Stimulated activated CD4-positive, alpha-beta T cell treated with anti-CD3 and anti-CD28 coated beads, Interleukin-1b, Interleukin-23, amount 100 ng/mL, for 48 hours (primary cell): Measurements from ENCODE around the gene CAMSAP3.
A peak's percentile ranks its signal among the peaks of the same experiment; 100 is the strongest.

ENCODE experiments used
- DNase-seq: peaks from one replicate; pipeline ENCODE4 v3.0.0-alpha.2; 2020

Gene CAMSAP3

DNA sequence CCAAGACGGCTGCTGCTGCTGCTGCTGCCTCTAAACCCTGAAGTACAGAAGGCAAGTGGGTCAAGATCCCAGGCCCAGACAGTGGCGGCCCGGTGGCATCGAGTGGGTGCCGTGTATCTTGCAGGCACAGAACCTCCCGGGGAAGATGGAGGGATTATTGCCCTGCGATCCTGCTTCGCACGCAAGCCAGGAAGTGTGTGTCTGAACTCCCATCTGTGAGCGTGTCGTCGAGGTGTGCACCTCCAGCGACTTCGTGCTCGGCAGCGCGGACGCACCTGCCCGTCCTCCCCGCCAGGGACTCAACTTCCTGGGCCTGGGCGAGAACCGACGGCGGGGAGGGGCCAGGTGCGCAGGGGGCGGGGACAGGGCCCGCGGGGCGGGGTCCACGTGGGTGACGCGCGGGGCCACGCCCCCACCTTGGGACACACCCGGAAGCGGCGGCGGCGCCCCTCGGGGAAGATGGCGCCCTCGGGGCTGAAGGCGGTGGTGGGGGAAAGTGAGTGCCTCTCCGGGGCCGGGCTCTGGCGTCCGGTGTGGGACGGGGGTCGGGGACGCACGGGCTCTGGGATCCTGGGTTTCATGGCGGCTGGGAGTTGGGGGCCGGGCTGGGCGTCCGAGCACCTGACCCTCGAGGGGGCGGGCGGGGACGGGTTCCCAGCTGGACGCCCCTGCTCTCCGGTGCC, 41.2 kb downstream of the CAMSAP3 start, which contains the start of gene STXBP2:
STXBP2 (plus strand) TSS at position 420 of the 683 bp plus-strand sequence; CDS start at position 460, 40 bp downstream.
- DNase-seq = peak; percentile 91

DNA sequence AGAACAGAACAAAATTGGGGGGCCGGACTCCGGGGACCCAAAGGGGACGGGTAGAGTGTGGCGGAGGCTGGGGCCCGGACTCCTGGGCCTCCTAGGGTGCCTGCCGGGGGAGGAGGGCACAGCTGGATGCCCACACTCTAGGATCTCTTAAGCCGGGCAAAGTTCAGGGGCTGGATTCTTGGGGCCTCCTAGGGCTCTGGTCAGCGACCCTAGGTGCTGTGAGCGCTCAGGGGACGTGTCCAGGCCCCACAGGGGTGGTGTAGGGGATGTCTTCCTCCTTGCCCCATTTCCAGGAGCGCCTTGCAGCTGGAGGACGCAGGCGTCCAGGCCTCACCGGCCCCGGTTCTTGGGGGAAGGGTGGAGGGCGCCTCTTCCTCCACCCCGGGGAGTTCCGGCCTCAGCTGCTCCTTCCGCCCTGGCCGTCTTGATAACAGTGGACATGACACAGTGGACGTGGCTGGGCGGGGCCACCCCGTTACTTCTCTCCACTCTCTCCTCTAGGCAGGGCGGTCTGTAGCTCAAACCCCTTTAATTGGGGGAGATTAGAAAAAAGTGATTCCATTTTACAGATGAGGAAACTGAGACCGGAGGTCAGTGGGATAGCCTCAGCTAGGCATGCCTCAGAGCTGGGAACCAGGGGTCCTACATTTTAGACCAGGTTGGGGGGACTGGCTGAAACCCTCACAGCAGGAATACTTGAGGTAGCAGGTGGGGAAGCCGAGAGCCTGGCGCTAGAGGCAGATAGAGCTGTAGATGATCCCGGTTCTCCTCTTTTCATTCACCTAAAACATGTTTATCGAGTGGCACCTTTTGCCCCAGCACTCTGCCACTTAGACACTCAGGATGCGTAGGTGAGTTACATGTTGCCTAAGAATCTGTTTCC, 42.0 kb downstream of the CAMSAP3 start:
- no peak for DNase-seq

DNA sequence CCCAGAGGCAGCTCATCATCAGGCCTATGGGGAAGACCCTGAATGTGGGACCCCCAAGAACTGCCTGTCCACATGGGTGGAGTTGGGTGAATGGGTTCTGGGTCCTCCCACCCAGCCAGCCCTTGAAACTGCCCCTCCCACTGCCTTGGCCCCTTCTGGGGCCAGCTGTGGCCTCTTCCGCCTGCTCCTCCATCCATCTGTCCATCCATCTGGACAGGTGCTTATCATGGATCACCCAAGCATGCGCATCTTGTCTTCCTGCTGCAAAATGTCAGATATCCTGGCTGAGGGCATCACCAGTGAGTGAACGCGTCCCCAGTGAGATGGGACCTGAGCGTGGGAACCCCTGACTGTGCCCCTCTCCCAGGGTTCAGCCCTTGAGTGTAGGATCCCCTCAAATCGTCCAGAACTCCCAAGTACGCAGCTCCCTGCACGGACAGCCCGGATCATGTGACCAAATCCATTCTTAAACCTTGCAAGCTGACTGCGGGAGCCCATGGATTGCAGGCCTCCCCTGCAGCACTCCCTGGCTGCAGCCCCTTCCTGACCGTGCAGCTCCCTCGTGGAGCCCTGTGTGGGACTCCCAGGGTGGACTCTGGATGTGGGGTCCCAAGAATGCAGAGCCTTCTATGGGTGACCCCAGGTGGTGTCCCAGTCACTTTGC, 43.3 kb downstream of the CAMSAP3 start:
- no peak for DNase-seq

DNA sequence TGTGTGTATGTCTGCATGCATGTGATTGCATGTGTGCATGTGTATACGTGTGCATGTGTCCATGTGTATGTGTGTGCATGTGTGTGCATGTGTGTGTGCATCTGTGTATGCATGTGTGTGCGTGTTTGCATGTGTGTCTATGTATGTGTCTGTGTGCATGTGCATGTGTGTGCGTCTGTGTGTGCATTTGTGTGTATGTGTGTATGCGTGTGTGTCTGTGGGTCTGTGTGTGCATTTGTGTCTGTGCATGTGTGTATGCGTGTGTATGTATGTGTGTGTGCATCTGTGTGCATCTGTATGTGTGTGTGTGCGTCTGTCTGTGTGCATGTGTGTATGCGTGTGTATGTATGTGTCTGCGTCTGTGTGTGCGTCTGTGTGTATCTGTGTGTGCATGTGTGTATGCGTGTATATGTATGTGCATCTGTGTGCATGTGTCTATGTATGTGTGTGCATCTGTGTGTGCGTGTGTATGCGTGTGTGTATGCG, 44.2 kb downstream of the CAMSAP3 start:
- DNase-seq = no peak

DNA sequence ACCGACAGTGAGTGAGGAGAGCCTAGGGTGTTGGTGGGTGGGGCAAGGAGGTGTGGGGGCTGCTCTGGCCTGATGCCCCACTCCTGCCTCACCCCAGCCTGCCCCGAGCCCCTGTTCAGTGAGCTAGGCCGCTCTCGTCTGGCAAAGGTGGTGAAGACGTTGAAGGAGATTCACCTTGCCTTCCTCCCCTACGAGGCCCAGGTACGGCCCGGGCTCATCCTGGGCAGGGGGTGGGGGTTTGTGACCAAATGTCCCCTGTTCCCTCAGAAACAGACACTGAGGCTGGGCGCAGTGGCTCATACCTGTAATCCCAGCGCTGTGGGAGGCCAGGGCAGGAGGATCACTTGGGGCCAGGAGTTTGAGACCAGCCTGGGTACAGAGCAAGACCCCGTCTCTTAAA, 45.1 kb downstream of the CAMSAP3 start:
- DNase-seq = no peak

DNA sequence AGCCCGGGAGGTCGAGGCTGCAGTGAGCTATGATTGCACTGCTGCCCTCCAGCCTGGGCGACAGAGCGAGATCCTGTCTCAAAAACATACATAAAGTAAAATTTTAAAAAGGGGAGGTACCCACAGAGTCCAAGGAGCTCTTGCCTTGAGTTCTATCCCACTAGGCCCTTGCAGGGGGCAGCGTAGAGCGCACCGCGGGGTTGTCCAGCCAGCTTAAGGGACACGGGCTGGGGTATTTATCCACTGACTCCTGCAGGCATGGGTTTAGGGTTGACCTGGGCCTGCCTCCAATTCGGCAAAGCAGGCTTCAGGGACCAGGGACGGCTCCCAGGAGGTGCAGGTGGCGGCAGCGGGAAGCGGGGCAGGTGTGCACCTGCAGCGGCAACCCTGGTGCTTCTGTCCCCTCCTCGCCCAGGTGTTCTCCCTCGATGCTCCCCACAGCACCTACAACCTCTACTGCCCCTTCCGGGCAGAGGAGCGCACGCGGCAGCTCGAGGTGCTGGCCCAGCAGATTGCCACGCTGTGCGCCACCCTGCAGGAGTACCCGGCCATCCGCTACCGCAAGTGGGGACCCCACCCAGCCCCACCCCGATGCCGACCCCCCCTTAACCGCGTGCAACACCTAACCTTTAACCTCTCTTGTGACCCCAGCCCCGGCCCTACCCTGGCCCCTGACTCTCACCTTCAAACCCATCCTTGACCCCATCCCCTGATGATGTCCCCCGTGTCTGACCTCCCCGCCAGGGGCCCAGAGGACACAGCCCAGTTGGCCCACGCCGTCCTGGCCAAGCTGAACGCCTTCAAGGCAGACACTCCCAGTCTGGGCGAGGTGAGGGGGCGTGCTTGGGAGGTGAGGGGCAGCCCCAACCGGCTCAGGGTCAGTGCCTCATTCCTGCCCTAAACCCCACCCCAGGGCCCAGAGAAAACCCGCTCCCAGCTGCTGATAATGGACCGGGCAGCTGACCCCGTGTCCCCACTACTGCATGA, 45.9 kb downstream of the CAMSAP3 start:
- DNase-seq = no peak

DNA sequence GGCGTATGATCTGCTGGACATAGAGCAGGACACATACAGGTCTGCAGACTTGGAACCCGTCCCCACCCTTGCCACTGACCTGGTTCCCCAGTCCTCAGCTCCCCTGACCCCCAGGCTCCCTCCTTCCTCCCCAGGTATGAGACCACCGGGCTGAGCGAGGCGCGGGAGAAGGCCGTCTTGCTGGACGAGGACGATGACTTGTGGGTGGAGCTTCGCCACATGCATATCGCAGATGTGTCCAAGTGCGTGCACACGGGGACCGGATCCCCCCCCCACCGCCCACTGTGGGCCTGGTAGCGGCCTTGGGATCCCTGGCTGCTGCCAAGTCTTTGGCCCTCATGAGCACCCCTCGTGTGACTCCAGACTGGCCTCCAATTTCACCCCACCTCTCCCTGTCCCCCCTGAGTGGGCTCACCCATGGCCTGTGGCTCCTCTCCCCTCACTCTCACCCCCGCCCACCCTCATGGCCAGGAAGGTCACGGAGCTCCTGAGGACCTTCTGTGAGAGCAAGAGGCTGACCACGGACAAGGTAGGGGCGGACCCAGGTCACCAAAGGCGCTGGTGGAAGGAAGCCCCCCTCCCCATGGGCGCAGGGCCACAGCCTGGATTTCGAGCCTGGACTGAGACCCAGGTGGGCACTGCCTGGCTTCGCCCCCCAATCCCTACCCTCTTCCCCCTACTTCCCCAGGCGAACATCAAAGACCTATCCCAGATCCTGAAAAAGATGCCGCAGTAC, 46.8 kb downstream of the CAMSAP3 start:
- no peak for DNase-seq

DNA sequence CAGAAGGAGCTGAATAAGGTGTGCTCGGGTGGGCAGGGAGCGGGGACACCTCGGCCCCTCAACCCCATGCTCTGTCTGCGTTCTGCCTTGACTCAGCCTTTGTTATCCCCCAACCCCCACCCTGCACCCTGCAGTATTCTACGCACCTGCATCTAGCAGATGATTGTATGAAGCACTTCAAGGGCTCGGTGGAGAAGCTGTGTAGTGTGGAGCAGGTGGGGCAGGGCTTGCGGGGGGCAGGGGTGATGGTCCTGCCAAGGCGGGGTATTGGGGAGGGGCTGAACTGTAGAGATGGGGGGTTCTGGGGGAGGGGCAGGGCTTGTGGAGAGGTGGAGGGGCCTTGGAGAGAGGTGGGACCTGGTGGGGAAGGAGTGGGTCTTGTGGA, 47.4 kb downstream of the CAMSAP3 start:
- DNase-seq = no peak

DNA sequence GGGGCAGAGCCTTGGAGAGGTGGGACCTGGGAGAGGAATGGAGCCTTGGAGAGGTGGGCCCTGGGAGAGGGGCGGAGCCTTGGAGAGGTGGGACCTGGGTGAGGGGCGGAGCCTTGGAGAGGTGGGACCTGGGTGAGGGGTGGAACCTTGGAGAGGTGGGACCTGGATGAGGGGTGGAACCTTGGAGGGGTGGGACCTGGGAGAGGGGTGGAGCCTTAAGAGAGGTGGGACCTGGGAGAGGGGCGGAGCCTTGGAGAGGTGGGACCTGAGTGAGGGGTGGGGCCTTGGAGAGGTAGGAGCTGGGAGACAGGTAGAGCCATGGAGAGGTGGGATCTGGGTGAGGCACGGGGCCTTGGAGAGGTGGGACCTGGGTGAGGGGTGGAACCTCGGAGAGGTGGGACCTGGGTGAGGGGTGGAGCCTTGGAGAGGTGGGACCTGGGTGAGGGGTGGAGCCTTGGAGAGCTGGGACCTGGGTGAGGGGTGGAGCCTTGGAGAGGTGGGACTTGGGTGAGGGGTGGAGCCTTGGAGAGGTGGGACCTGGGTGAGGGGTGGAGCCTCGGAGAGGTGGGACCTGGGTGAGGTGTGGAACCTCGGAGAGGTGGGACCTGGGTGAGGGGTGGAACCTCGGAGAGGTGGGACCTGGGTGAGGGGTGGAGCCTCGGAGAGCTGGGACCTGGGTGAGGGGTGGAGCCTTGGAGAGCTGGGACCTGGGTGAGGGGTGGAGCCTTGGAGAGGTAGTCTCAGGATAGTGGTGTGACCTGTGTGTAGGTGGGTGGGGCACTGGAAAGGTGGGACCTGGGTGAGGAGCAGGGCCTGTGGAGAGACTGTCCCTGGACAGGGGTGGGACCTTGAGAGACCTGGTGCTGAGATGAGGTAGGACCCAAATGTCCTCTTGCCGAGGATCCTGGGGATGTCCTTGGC, 48.2 kb downstream of the CAMSAP3 start:
- peak; percentile 52 for DNase-seq

DNA sequence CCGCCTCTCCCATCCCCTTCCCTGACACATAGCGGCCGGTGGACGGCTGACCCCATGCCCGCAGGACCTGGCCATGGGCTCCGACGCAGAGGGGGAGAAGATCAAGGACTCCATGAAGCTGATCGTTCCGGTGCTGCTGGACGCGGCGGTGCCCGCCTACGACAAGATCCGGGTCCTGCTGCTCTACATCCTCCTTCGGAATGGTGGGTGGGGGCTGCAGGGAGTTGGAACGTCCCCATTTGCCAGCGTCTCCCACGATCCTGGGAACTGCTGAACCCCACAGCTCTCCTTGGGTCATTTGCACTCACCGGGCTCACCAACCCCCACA, 48.9 kb downstream of the CAMSAP3 start:
- DNase-seq = no peak

DNA sequence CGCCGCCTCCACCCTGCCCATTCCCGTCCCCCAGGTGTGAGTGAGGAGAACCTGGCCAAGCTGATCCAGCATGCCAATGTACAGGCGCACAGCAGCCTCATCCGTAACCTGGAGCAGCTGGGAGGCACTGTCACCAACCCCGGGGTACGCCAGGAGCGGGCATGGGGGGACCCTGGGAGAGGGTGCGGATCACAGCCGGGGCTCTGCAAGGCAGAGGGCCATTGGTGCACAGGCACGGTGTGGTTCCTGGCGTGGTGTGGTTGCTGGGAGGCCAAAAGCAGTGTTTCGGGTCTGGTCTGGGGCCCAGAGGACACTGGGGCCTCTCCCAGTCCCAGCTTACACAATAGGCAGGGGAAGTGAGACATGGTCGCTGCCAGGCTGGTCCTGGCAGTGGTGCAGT, 49.5 kb downstream of the CAMSAP3 start:
- no peak for DNase-seq

DNA sequence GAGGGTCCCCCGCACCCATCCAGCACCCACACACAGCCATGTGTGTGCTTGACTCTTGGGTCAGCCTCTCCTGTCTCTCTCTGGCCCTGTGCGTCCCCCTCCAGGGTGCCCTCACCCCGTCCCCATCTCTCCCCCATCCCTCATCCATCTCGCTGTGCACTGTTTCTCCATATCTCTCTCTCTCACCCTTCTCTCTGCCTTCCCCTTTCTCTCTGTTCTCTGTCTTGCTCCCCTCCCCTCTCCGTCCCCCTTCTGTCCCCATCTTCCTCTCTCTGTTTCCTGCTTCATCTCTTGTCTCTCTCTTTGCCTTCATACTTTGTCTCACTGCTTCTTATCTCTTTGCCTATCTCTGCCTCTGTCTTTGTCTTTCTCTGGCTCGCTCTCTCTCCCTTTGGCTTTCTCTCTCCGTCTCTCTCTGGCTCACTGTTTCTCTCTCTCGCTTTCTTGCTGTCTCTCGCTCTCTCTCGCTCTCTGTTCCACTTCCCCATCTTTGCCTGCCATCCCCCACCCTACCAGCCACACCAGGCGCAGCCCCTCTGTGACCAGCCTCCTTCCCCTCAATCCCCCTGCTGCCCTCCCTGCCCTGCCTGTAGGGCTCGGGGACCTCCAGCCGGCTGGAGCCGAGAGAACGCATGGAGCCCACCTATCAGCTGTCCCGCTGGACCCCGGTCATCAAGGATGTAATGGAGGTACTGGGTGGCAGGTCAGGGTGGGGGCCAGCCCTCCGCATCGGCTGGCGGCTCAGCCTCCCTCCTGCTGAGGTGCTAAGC, 50.2 kb downstream of the CAMSAP3 start:
- DNase-seq = no peak

DNA sequence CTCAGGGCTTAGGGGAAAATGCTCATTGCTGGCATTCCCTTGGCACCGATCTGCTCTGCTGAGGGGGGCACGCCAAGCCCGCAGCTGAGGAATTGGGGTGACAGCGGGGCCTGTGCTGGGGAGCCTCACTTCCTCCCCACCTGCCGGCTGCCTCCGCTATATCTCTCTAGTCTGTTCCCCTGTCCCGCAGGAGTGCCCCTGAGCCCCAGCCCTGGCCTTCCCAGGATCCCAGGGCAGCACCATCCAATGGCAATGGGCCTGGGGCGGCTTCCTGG, 50.7 kb downstream of the CAMSAP3 start:
- DNase-seq = no peak

DNA sequence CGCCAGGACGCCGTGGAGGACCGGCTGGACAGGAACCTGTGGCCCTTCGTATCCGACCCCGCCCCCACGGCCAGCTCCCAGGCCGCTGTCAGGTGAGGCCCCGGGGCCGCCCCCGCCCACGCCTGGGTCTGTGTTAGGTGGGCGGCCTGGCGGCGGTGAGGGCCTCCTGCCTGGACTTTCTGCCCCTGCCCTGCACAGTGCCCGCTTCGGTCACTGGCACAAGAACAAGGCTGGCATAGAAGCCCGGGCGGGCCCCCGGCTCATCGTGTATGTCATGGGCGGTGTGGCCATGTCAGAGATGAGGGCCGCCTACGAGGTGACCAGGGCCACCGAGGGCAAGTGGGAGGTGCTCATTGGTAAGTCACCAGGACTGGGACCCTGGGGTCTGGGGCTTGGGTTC, 51.5 kb downstream of the CAMSAP3 start:
- DNase-seq = no peak

DNA sequence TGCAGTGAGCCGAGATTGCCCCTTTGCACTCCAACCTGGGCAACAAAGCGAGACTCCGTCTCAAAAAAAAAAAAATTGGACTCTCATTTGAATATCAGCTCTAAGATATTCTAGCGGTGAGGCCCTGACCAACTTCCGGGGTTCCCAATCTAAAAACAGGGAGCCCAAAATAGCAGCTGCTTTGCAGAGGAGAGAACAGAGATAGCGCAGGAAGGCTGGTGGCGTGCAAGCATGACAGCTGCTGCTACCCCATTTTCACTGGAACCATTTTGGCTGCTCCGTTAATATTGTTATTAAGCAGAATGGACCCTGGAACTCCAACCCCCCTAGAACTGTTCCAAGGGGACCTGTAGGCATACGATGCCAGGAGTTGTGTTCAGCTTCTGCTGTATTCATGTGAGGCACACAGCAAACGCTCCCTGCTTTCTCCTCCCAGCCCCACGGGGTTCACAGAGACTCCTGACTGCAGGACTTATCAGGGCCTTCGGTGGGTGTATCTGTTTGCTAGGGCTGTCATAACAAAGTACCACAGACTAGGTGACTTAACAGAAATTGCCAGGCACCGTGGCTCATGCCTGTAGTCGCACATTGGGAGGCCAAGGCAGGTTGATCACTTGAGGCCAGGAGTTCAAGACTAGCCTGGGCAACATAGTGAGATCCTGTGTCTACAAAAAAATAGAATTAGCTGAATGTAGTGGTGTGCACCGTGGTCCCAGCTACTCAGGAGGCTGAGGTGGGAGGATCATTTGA, 52.8 kb downstream of the CAMSAP3 start:
- DNase-seq = no peak

DNA sequence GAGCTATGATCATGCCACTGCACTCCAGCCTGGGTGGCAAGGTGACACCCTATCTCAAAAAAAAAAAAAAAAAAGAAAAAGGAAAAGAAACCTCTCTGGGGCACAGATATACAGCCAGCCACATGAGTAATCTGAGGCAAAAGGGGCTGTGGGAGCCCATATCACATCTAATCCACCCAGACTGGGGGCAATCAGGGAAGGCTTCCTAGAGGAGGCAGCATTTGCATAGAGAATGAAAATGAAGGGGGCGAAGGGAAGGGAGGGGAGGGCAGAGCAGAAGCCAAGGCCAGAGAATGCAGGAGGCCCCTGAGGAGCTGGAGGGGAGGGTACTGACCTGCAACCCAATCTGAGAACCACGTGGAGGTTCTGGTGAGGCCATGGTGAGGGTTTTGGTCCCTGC, 54.5 kb downstream of the CAMSAP3 start:
- no peak for DNase-seq

DNA sequence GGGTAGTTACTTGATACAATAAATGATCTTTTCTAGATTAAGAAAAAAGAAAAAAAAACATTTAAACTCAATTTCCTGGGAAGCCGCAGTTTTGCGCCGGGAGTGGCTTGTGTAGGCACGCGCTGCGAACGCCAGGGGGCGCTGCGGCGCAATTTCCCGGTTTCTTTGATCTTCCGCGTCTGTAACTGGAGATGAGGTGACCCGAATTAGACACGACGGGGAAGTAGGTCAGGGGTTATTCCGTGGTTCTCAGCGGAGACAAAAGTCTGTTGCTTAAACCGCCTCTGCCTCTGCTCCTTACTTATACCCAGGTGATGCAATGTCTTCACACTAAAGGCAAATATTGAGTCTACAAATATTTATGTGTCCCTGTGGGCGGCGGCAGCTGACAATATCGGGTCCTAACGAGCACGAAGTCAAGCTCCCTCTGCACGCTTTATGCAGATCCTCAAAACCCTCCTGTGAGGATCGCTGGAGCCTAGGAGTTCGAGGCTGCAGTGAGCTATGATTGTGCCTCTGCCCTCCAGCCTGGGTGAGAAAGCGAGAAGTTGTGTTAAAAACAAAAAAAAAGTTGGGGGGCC, 56.5 kb downstream of the CAMSAP3 start:
- DNase-seq = peak; percentile 84

DNA sequence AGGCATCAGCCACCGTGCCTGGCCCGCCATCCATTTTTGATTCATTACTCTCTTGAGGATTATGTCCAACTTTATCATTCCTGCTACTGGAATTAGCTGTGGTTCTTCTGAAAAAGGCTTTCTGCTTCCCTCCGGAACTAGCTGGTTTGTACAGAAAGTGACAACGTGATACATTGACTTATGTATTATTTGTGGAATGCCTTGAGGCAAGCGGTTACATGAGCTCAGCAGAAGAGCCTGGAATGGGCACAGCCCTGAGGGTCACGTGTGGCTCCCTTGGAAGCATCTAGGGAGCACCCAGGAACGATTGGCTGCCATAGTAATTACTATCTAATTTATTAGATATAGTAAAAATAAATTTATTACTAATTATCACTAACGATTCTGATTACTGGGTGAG, 58.7 kb downstream of the CAMSAP3 start:
- DNase-seq = no peak

DNA sequence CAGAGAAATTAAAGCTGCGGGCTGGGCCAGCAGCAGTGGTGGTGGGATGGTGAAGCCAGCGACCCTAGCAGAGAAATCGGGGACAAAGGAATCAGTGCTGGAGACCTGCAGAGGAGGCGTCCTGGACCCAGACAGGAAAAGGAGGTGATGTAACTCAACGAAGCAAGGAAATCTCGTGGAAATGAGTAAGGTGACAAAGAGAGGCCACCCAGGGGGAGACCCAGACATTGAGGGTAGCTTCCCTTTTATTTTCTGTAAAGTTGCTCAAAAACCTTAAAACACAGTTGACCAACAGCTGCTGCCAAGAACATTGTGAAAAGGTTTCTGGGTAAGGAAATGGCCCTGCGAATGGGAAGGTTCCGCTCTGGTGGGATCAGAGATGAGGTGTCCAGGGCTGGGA, 59.9 kb downstream of the CAMSAP3 start:
- DNase-seq = no peak
